Natural killer cell (primary cell): ENCODE measurements around the gene SLC25A21. TPM values are rescaled to one million over a fixed set of nuclear protein-coding genes. Genes with fewer than 3 reads are reported as not detected.
"Not testable (repeated sequence)": the region's sequence is repeated elsewhere in the genome, so short reads cannot be mapped to it uniquely, and the experiment has no call there.

Experiments used
- ATAC-seq, 3 donors: fragments of 150-1000 bp in 2 of 3; fragments of 200-7000 bp in 1 of 3; cut with Tn5 transposase; 1 replicate in 1 of 3; 2 replicates in 2 of 3; pipeline ENCODE4 v1.10.0; 2021; ENCODE audit warnings: mild to moderate bottlenecking in 2 of 3, moderate library complexity in 2 of 3
- DNase-seq, 2 donors: peaks; one replicate each; pipeline versions ENCODE4 v3.0.0 to v3.0.0-alpha.2; 2013 to 2021; ENCODE audit warnings: mixed read lengths in 1 of 2
- H3K27ac ChIP-seq: one replicate; pipeline ENCODE4 v1.5.1; 2013; ENCODE audit warnings: mild to moderate bottlenecking, low read length
- H3K27me3 ChIP-seq: one replicate; pipeline ENCODE4 v1.6.1; 2013; ENCODE audit warnings: low read length; ENCODE audit not compliant: control insufficient read depth, insufficient read depth
- H3K36me3 ChIP-seq: one replicate; pipeline ENCODE4 v1.6.1; 2013; ENCODE audit warnings: low read length; ENCODE audit not compliant: control insufficient read depth, insufficient read depth
- H3K4me1 ChIP-seq: one replicate; pipeline ENCODE4 v1.6.1; 2013; ENCODE audit warnings: low read length; ENCODE audit not compliant: control insufficient read depth, insufficient read depth
- H3K4me3 ChIP-seq: one replicate; pipeline ENCODE4 v1.5.1; 2013; ENCODE audit warnings: low read length
- H3K9me3 ChIP-seq: one replicate; pipeline ENCODE4 v1.6.1; 2013; ENCODE audit warnings: low read length; ENCODE audit not compliant: control insufficient read depth, insufficient read depth
- H3K27ac Mint-ChIP-seq, 2 donors: one replicate each; pipeline ENCODE4 v1.8.0; 2022; ENCODE audit warnings: mild to moderate bottlenecking in 2 of 2, mixed read lengths in 2 of 2, moderate library complexity in 1 of 2
- H3K27me3 Mint-ChIP-seq, 2 donors: one replicate each; pipeline ENCODE4 v1.8.0; 2022; ENCODE audit warnings: low read depth in 2 of 2, mixed read lengths in 2 of 2
- H3K36me3 Mint-ChIP-seq: one replicate; pipeline ENCODE4 v1.8.0; 2022; ENCODE audit warnings: mixed read lengths
- H3K4me1 Mint-ChIP-seq, 2 donors: one replicate each; pipeline ENCODE4 v1.8.0; 2022; ENCODE audit warnings: mixed read lengths in 2 of 2
- H3K4me3 Mint-ChIP-seq: one replicate; pipeline ENCODE4 v1.8.0; 2022; ENCODE audit warnings: mild to moderate bottlenecking, moderate library complexity, mixed read lengths
- H3K9me3 Mint-ChIP-seq, 2 donors: one replicate each; pipeline ENCODE4 v1.8.0; 2022; ENCODE audit warnings: mixed read lengths in 2 of 2
- CTCF ChIP-seq: fragments of 200-600 bp; IDR thresholded peaks from one replicate; pipeline ENCODE4 v1.8.0; 2022; ENCODE audit warnings: antibody characterized with exemption
- WGBS: methylation state at CpG from one replicate; pipeline ENCODE4 v1.1.7; 2013; ENCODE audit warnings: missing lambda C conversion rate; ENCODE audit not compliant: insufficient coverage; 5-methylcytosine and 5-hydroxymethylcytosine counted together
- intact Hi-C: fragments of 100-400 bp; cut with micrococcal nuclease; formaldehyde crosslinking; loops from one replicate; pipeline ENCODE4 v1.14.2; 2022
- total RNA-seq, 4 donors: library from RNA; stranded (reverse); fragments of 120-200 nt in 1 of 4; gene quantifications; one replicate each; pipeline versions ENCODE4 v1.2.3 to v1.2.4, GENCODE V29; 2013 to 2022

The SLC25A21 gene
- total RNA-seq, 3 donors from 2014 or later (not counting 1 experiment from before 2014, with no cell fraction given), result not detected

- no peaks in the 10 kb centered on the region for H3K4me1 ChIP-seq
- ATAC-seq, result no peak
- WGBS, result 72% methylated on average over 4 of the region's 5 CpGs
- peaks cover 7 to 11% of the 10 kb centered on the region in 2 donors for H3K9me3 Mint-ChIP-seq
- H3K4me3 ChIP-seq, result no peak overlapping the region
- no peak overlapping the region for H3K27ac Mint-ChIP-seq
- H3K4me1 Mint-ChIP-seq, result no peaks in the 10 kb centered on the region
- no peaks in the 10 kb centered on the region for H3K9me3 ChIP-seq
- H3K27me3 ChIP-seq, result no peaks in the 10 kb centered on the region
- H3K27ac ChIP-seq, result no peak overlapping the region
- H3K36me3 ChIP-seq, result no peaks in the 10 kb centered on the region
- H3K27me3 Mint-ChIP-seq, result no peaks in the 10 kb centered on the region
- H3K4me3 Mint-ChIP-seq, result no peak overlapping the region
- intact Hi-C loops, result no loop called here
- DNase-seq, result no peak
- no peaks in the 10 kb centered on the region for H3K36me3 Mint-ChIP-seq
- TF ChIP-seq CTCF, result no peak
These were observed 267.0 kb downstream of the SLC25A21 start for GRCh38 chr14:36905272-36905888.

GRCh38 chr14:36901861-36902260 is 270.5 kb downstream of the SLC25A21 start:
- H3K27ac ChIP-seq, result no peak overlapping the region
- H3K36me3 ChIP-seq, result no peaks in the 10 kb centered on the region
- Mint-ChIP-seq H3K9me3 (peaks cover 7% of the 10 kb centered on the region in 2 donors), H3K36me3 (no peaks in the 10 kb centered on the region), H3K27me3 (no peaks in the 10 kb centered on the region), H3K4me3 (no peak overlapping the region), H3K27ac (no peak overlapping the region), H3K4me1 (no peaks in the 10 kb centered on the region)
- H3K27me3 ChIP-seq, result no peaks in the 10 kb centered on the region
- no peaks in the 10 kb centered on the region for H3K4me1 ChIP-seq
- H3K9me3 ChIP-seq, result peaks cover 3% of the 10 kb centered on the region
- DNase-seq (no peak), ATAC-seq (no peak)
- no peak for TF ChIP-seq CTCF
- no peak overlapping the region for H3K4me3 ChIP-seq
- intact Hi-C loops, result no loop called here

GRCh38 chr14:36900846-36901245 is 271.6 kb downstream of the SLC25A21 start:
- no peaks in the 10 kb centered on the region for H3K36me3 ChIP-seq
- 87% methylated on average over 1 of the region's 2 CpGs for WGBS

GRCh38 chr14:36896300-36896699 is 276.1 kb downstream of the SLC25A21 start:
- H3K9me3 ChIP-seq, DNase-seq, intact Hi-C loops, H3K4me1 ChIP-seq, ATAC-seq, H3K4me3 Mint-ChIP-seq, H3K4me1 Mint-ChIP-seq, H3K27ac ChIP-seq, H3K36me3 Mint-ChIP-seq, H3K4me3 ChIP-seq, H3K27me3 ChIP-seq, H3K27me3 Mint-ChIP-seq, H3K36me3 ChIP-seq, H3K27ac Mint-ChIP-seq: not testable (repeated sequence)
- WGBS, result 78% methylated on average over 1 of the region's 2 CpGs
- peaks cover 4 to 10% of the 10 kb centered on the region in 2 donors for H3K9me3 Mint-ChIP-seq

More at GRCh38 chr14:36900846-36901245, 271.6 kb downstream of the SLC25A21 start:
- no peaks in the 10 kb centered on the region for H3K36me3 Mint-ChIP-seq
- no peaks in the 10 kb centered on the region for H3K4me1 Mint-ChIP-seq
- Histone ChIP-seq H3K27me3 (no peaks in the 10 kb centered on the region), H3K27ac (no peak overlapping the region), H3K4me3 (no peak overlapping the region), H3K9me3 (peaks cover 3% of the 10 kb centered on the region), H3K4me1 (no peaks in the 10 kb centered on the region)
- peaks cover 7 to 10% of the 10 kb centered on the region in 2 donors for H3K9me3 Mint-ChIP-seq
- no peak for DNase-seq
- intact Hi-C loops, result no loop called here
- no peak overlapping the region for H3K4me3 Mint-ChIP-seq
- H3K27me3 Mint-ChIP-seq, result no peaks in the 10 kb centered on the region
- no peak for TF ChIP-seq CTCF
- ATAC-seq, result no peak
- no peak overlapping the region for H3K27ac Mint-ChIP-seq
